Cortex of kidney (tissue), 1 donor: Measurements from ENCODE around the gene MGAT4C.

ENCODE experiments used
- DNase-seq: peaks from one replicate; lab custom pipeline; 2025; lab: John Stamatoyannopoulos, UW

MGAT4C gene

GRCh38 chr12:86229772-86230171 lies 26.4 kb downstream of the MGAT4C start:
- DNase-seq: no peak

- no peak for DNase-seq
Observed at GRCh38 chr12:86228656-86229055, 27.5 kb downstream of the MGAT4C start.

- DNase-seq: no peak
Observed at GRCh38 chr12:86226481-86226880, 29.7 kb downstream of the MGAT4C start.

GRCh38 chr12:86216591-86216990 lies 39.6 kb downstream of the MGAT4C start:
- DNase-seq: no peak

DNA sequence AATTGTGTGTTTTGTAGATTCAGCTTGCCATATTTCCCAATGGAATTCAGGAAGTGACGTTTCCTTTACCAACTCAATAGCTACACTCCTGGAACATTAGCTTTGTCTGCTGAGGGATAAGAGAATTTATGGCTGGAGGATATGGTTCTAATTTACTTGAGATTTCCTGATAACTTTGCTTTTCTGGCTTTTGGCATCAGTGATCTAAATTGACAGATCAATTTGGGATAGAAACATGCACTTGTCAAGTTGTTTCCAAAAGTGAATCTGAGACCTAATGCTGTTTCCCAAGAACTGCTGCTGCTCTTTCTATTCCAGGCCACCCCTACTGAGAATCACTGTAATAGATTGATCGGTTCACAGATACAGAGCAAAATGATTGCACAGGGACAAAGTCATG lies 43.2 kb downstream of the MGAT4C start:
- DNase-seq: no peak

DNA sequence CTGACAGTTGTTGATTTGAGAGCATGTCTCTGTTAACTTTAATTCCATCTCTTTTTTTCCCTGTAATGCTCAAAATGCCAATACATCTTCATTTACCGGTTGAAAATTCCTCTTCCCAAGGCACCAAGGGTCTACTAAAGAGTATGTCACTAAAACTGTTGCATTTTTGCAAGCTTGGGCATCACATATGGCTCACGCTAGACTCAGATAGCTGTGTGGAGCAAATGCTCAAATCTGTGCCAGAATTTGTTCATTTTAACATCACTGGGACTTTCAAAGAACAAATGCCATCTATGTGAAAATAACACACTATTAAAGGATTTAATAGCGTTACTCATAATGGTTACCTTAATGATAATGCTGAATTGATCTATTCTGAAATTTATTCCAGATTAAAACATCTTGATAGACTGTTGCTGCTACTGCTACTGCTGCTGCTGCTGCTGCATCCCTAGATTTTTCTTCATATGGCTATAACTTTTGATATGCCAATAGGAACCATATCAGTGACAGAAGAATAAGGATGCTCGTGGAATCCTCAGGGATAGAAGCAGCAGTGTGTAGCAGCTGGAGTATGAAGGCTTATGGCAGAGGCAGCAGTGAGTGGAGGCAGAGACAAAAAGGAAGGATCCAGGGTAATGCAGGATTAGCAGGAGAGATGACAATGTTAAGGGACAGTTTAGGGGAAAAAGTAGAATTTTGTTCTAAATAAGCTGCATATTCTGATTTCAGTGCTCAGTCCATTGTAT lies 57.3 kb downstream of the MGAT4C start:
- DNase-seq: no peak

DNA sequence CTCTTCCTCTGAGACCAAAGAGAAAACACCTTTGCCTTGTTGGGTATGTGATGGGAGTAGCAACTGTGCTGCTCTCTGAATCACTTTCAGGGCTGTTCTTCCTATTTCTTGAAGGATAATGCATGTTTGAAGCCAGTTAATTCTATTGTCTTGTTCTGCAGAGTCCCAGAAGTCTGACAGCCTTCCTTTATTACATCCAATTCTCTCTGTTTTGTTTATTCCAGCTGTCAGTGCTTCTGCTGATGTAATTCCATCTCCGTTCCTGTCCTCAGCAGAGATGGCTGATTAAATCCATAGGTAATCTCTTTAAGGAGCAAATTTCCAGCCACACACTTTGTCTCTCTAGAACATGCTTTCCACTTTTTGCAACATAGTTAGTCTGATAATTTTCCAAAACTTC lies 59.7 kb downstream of the MGAT4C start:
- no peak for DNase-seq

- no peak for DNase-seq
Observed at GRCh38 chr12:86194721-86195120, 61.5 kb downstream of the MGAT4C start.

- no peak for DNase-seq
Observed at GRCh38 chr12:86193931-86194330, 62.3 kb downstream of the MGAT4C start.

- DNase-seq: no peak
Observed at GRCh38 chr12:86188226-86188625, 68.0 kb downstream of the MGAT4C start.

DNA sequence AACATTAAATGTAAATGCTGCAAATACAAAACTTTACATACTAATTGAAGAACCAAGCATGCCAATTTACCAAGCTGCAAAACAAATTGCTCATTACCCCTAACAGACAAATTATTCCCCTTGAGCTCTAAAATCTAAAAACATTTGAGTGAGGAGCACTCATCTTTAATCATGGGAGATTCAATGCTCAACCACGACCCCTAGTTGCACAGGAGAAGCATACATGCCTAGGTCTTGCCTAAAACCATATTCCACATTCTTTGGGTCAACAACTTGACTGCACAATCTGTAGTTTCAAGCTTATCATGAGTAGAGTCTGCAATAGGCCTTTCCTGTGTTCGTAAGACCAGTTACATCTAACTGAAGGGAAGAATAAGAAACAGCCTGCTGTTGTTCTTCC lies 69.7 kb downstream of the MGAT4C start:
- no peak for DNase-seq

DNA sequence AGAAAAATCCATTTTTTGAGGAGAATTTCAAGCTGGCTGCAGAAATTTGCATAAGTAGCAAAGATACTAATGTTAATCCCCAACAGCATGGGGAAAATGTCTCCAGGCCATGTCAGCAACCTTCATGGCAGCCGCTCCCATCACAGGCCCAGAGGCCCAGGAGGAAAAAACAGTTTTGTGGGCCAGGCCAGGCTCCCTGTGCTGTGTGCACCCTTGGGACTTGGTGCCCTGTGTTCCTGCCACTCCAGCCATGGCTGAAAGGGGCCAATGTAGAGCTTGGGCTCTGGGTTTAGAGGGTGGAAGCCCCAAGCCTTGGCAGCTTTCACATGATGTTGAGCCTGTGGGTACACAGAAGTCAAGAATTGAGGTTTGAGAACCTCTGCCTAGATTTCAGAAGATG lies 76.3 kb downstream of the MGAT4C start:
- no peak for DNase-seq

DNA sequence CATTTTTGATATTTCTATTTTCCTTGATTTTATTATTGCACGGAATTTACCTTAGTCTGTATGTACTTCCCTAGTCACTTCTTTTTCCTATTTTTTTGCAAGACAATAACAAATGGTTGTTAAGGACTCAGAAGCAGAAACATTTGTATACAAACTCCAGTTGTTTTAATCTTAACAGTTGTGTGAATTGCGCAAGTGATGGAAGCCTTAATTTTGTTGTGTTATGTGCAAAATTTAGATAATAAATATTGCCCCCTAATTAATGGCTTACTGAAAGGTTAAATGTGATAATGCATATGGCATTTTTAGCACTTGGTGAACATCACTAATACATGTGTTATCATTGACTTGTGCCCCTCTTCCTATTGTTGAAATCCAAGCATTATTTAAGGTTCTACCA lies 82.0 kb downstream of the MGAT4C start:
- DNase-seq: no peak

DNA sequence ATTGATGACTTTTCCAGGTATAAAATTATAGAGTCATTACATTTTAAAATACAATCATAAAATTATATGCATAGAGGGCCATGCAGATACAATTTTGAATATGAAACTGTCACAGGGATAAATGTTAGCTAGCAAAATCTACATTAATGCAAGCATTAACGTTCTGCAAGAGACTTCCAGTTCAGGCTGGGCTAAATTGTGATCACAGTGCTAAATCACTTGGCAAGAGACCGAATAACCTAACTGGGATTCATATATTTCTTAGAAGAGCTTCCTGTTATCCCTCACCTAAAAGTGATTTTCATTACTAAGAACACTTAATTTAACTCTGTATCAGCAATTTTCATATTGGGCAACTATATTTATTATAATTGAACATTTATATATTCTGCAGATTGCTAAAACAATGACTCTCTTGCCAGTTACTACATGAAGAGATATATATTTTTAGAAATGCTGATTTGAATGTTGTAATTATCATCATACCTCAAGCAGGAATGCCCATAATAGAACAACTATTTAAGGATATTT lies 83.2 kb downstream of the MGAT4C start:
- DNase-seq: no peak

GRCh38 chr12:86170051-86170450 lies 86.1 kb downstream of the MGAT4C start:
- no peak for DNase-seq

DNA sequence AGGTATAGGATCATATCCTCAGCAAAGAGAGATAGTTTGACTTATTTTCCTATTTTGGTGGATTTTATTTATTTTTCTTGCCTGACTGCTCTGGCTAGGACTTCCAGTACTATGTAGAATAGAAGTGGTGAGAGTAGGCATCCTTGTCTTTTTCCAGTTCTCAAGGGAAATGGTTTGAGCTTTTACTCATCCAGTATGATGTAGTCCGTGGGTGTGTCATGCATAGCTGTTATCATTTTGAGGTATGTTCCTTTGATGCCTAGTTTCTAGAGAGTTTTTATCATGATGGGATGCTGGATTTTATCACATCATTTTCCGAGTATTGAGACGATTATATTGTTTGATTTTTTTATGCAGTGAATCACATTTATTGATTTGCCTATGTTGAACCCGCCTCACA lies 97.2 kb downstream of the MGAT4C start:
- DNase-seq: no peak

- DNase-seq: no peak
Observed at GRCh38 chr12:86154620-86155019, 101.6 kb downstream of the MGAT4C start.

- no peak for DNase-seq
Observed at GRCh38 chr12:86148612-86149011, 107.6 kb downstream of the MGAT4C start.

GRCh38 chr12:86148071-86148470 lies 108.1 kb downstream of the MGAT4C start:
- DNase-seq: no peak

GRCh38 chr12:86145156-86145555 lies 111.0 kb downstream of the MGAT4C start:
- no peak for DNase-seq

DNA sequence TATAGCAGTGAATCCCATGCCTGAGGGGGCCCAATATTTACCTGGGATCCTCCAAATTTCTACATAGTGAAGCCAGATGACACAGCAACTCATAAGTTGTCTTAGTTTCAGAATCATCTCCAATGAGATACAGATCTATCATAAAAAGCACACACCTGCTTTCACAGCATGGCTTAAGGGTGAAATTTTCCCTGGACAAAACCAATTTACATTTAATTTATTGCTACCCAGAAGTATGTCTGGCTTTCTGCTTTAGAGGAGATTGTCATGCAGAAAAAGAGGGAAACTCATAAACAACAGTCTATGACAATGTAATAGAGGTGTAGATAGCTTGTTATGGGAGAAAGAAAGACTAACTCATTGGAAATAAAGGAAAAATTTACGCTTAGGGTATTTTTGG lies 113.0 kb downstream of the MGAT4C start:
- DNase-seq: no peak

DNA sequence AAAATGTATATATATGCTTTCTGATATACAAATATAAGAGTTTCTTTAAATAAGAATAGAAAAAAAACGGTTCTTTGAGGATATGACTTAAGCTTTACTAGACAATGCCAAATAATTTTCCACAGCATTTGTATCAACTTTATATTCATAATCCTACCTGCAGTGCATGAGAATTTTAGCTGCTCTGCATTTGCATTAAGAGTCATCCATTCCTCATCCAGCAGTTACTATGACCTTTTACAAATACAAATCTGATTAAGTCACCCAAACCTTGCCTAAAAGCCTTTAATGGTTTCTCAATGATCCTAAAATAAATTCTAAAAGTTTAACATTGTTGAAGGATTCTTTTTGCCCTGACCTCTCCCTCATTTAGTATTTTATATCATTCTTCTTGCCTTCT lies 116.5 kb downstream of the MGAT4C start:
- DNase-seq: no peak

- no peak for DNase-seq
Observed at GRCh38 chr12:86138770-86139169, 117.4 kb downstream of the MGAT4C start.

- no peak for DNase-seq
Observed at GRCh38 chr12:86137936-86138335, 118.3 kb downstream of the MGAT4C start.
